SJSA1 (cell line): ENCODE measurements around the gene ZNF835. TPM values are rescaled to one million over a fixed set of nuclear protein-coding genes. Genes with fewer than 3 reads are reported as not detected.

Experiments
- DNase-seq, 2 experiments: peaks; one replicate each; pipeline ENCODE4 v3.0.0-alpha.2; 2015 to 2020; ENCODE audit warnings: low spot score in 2 of 2, low read depth in 1 of 2
- H3K27ac ChIP-seq: fragments of 250-450 bp; sonication (Bioruptor Pico); 2 replicates; pipeline ENCODE4 v1.5.1; 2020; ENCODE audit warnings: mild to moderate bottlenecking, moderate library complexity
- H3K27me3 ChIP-seq: fragments of 250-450 bp; sonication (Bioruptor Pico); replicated peaks from 2 replicates; pipeline ENCODE4 v1.5.1; 2020; ENCODE audit warnings: mild to moderate bottlenecking, moderate library complexity
- H3K36me3 ChIP-seq: fragments of 250-450 bp; sonication (Bioruptor Pico); 2 replicates; pipeline ENCODE4 v1.5.1; 2020; ENCODE audit warnings: mild to moderate bottlenecking
- H3K4me1 ChIP-seq: fragments of 250-450 bp; sonication (Bioruptor Pico); replicated peaks from 2 replicates; pipeline ENCODE4 v1.6.1; 2021; ENCODE audit warnings: mild to moderate bottlenecking
- H3K4me3 ChIP-seq: fragments of 250-450 bp; sonication (Bioruptor Pico); 2 replicates; pipeline ENCODE4 v1.5.1; 2020; ENCODE audit warnings: mild to moderate bottlenecking
- H3K9me3 ChIP-seq: fragments of 250-450 bp; sonication (Bioruptor Pico); replicated peaks from 2 replicates; pipeline ENCODE4 v1.5.1; 2020; ENCODE audit warnings: mild to moderate bottlenecking
- total RNA-seq: library from RNA; depleted of rRNA; stranded (reverse); fragments of >200 nt; shearing (Covaris generic); gene quantifications from 2 replicates; pipeline ENCODE4 v1.2.3, GENCODE V29; 2014; rRNA removed

The ZNF835 gene
- total RNA-seq, 1 experiment from 2014 or later: not detected

GRCh38 chr19:56642711-56643459, 28.7 kb downstream of the ZNF835 start, which contains the start of gene SMIM17:
TSS of gene SMIM17 (plus strand) at chr19:56643159. CDS start at chr19:56645668, 2,509 bp downstream.
- H3K36me3 ChIP-seq: no peaks in the 10 kb centered on the region
- H3K9me3 ChIP-seq: peaks cover 12% of the 10 kb centered on the region
- H3K27me3 ChIP-seq: no peaks in the 10 kb centered on the region
- no peak within 1 kb of the TSS for H3K27ac ChIP-seq
- no peaks in the 10 kb centered on the region for H3K4me1 ChIP-seq
- DNase-seq: no peak
- H3K4me3 ChIP-seq: no peak within 1 kb of the TSS

GRCh38 chr19:56639217-56639616, 32.3 kb downstream of the ZNF835 start:
- no peaks in the 10 kb centered on the region for H3K27me3 ChIP-seq
- H3K4me1 ChIP-seq: no peaks in the 10 kb centered on the region
- no peak overlapping the region for H3K27ac ChIP-seq
- DNase-seq: no peak
- peaks cover 29% of the 10 kb centered on the region for H3K9me3 ChIP-seq
- H3K4me3 ChIP-seq: no peak overlapping the region
- H3K36me3 ChIP-seq: no peaks in the 10 kb centered on the region

GRCh38 chr19:56637976-56638555, 33.5 kb downstream of the ZNF835 start:
- Histone ChIP-seq H3K4me1 (no peaks in the 10 kb centered on the region), H3K9me3 (peaks cover 26% of the 10 kb centered on the region)
- no peak for DNase-seq

GRCh38 chr19:56633021-56633420, 38.5 kb downstream of the ZNF835 start:
- DNase-seq: no peak
- H3K4me3 ChIP-seq: no peak overlapping the region
- no peak overlapping the region for H3K27ac ChIP-seq
- H3K4me1 ChIP-seq: no peaks in the 10 kb centered on the region
- H3K27me3 ChIP-seq: no peaks in the 10 kb centered on the region
- no peaks in the 10 kb centered on the region for H3K36me3 ChIP-seq
- H3K9me3 ChIP-seq: peaks cover 21% of the 10 kb centered on the region

More at GRCh38 chr19:56637976-56638555, 33.5 kb downstream of the ZNF835 start:
- H3K27ac ChIP-seq: no peak overlapping the region
- no peak overlapping the region for H3K4me3 ChIP-seq
- H3K36me3 ChIP-seq: no peaks in the 10 kb centered on the region
- H3K27me3 ChIP-seq: no peaks in the 10 kb centered on the region

- H3K36me3 ChIP-seq: peaks cover 30% of the 10 kb centered on the region
- no peak overlapping the region for H3K27ac ChIP-seq
- H3K4me3 ChIP-seq: no peak overlapping the region
- no peaks in the 10 kb centered on the region for H3K4me1 ChIP-seq
- H3K27me3 ChIP-seq: no peaks in the 10 kb centered on the region
- no peak for DNase-seq
- H3K9me3 ChIP-seq: peaks cover 14% of the 10 kb centered on the region
Observed at GRCh38 chr19:56625708-56626107, 45.8 kb downstream of the ZNF835 start.

- Histone ChIP-seq H3K36me3 (peaks cover 30% of the 10 kb centered on the region), H3K4me3 (no peak overlapping the region), H3K27ac (no peak overlapping the region), H3K9me3 (peaks cover 20% of the 10 kb centered on the region), H3K27me3 (no peaks in the 10 kb centered on the region), H3K4me1 (no peaks in the 10 kb centered on the region)
- DNase-seq: no peak
Observed at GRCh38 chr19:56623006-56623405, 48.6 kb downstream of the ZNF835 start.

GRCh38 chr19:56622374-56622773, 49.2 kb downstream of the ZNF835 start:
- Histone ChIP-seq H3K27me3 (no peaks in the 10 kb centered on the region), H3K4me3 (no peak overlapping the region), H3K9me3 (peaks cover 20% of the 10 kb centered on the region), H3K36me3 (peaks cover 36% of the 10 kb centered on the region), H3K4me1 (no peaks in the 10 kb centered on the region), H3K27ac (no peak overlapping the region)
- no peak for DNase-seq

GRCh38 chr19:56619121-56619520, 52.4 kb downstream of the ZNF835 start:
- no peaks in the 10 kb centered on the region for H3K4me1 ChIP-seq
- H3K4me3 ChIP-seq: no peak overlapping the region
- H3K36me3 ChIP-seq: peaks cover 29% of the 10 kb centered on the region
- H3K27ac ChIP-seq: no peak overlapping the region
- no peak for DNase-seq
- no peaks in the 10 kb centered on the region for H3K27me3 ChIP-seq
- H3K9me3 ChIP-seq: peaks cover 31% of the 10 kb centered on the region

GRCh38 chr19:56617531-56617930, 54.0 kb downstream of the ZNF835 start:
- Histone ChIP-seq H3K36me3 (peaks cover 18% of the 10 kb centered on the region), H3K4me3 (no peak overlapping the region), H3K4me1 (no peaks in the 10 kb centered on the region), H3K27ac (no peak overlapping the region), H3K9me3 (peaks cover 33% of the 10 kb centered on the region), H3K27me3 (no peaks in the 10 kb centered on the region)
- no peak for DNase-seq

GRCh38 chr19:56613639-56614038, 57.9 kb downstream of the ZNF835 start:
- H3K4me1 ChIP-seq: no peaks in the 10 kb centered on the region
- no peak overlapping the region for H3K4me3 ChIP-seq
- peaks cover 30% of the 10 kb centered on the region for H3K9me3 ChIP-seq
- no peak overlapping the region for H3K27ac ChIP-seq
- peaks cover 6% of the 10 kb centered on the region; the same call in 1 of the 2 replicates for H3K36me3 ChIP-seq
- no peaks in the 10 kb centered on the region for H3K27me3 ChIP-seq
- no peak for DNase-seq

GRCh38 chr19:56612737-56613136, 58.8 kb downstream of the ZNF835 start:
- no peaks in the 10 kb centered on the region for H3K27me3 ChIP-seq
- DNase-seq: no peak
- H3K4me3 ChIP-seq: no peak overlapping the region
- H3K36me3 ChIP-seq: peaks cover 3% of the 10 kb centered on the region; the same call in 1 of the 2 replicates
- peaks cover 30% of the 10 kb centered on the region for H3K9me3 ChIP-seq
- H3K4me1 ChIP-seq: no peaks in the 10 kb centered on the region
- no peak overlapping the region for H3K27ac ChIP-seq

Other genes starting within 250 kb of the ZNF835 start
- not detected in 2 replicates for gene ZNF667, start 194.4 kb downstream of the ZNF835 start, total RNA-seq
- 0.03 TPM in 1 of 2 replicates, not detected in the other for gene ZNF471, start 163.9 kb downstream of the ZNF835 start, total RNA-seq
- 1.4 and 28.1 TPM in 2 replicates for gene ZFP28, start 132.8 kb downstream of the ZNF835 start, total RNA-seq
- 0.60 and 2.3 TPM in 2 replicates for gene ZNF470, start 104.3 kb downstream of the ZNF835 start, total RNA-seq
- gene ZNF71, start 76.5 kb downstream of the ZNF835 start, total RNA-seq: 4.4 and 7.4 TPM in 2 replicates
- gene SMIM17, start 28.6 kb downstream of the ZNF835 start, total RNA-seq: 0.45 TPM in 1 of 2 replicates, not detected in the other
- not detected in 2 replicates for gene PEG3, start 169.0 kb upstream of the ZNF835 start, total RNA-seq
- not detected in 2 replicates for gene ZIM2, start 169.0 kb upstream of the ZNF835 start, total RNA-seq